ENCODE measurements around the gene TRIM71.

- TF ChIP-seq CTCF (IDR thresholded peaks at IDR 0.05) (no peak), POLR2A (IDR thresholded peaks at IDR 0.05) (no peak)
Measured at GRCh38 chr3:32899265-32899664, 81.5 kb downstream of the TRIM71 start.

Measured in prostate gland (tissue), 2 donors.